Endothelial cell of umbilical vein (primary cell): ENCODE measurements around the gene ZBTB22. TPM values are rescaled to one million over a fixed set of nuclear protein-coding genes. Genes with fewer than 3 reads are reported as not detected.

Experiments used
- BruUV-seq: library from RNA; stranded (reverse); fragments of 400-500 nt; replicated peaks from 2 replicates; lab custom pipeline; 2021; lab: Mats Ljungman, UMichigan
- CTCF ChIA-PET: fragments of 300-600, 350-600 bp; sonication (Branson Sonifier 250); formaldehyde crosslinking; loops from one replicate; lab custom pipeline; 2021; ENCODE audit warnings: antibody characterized with exemption, inconsistent platforms; lab: Charles Lee
- POLR2A ChIA-PET: fragments of 300-600, 350-600 bp; sonication (Branson Sonifier 250); formaldehyde crosslinking; loops from one replicate; lab custom pipeline; 2021; ENCODE audit warnings: antibody characterized with exemption, inconsistent platforms; lab: Charles Lee
- DNase-seq: peaks from one replicate; pipeline ENCODE4 v3.0.0-alpha.2; 2011; ENCODE audit warnings: low read depth, low spot score
- FAIRE-seq: peaks from 2 replicates; lab custom pipeline; 2011; peaks lifted over from hg19 to GRCh38; lab: Jason Lieb, UNC
- H2AFZ ChIP-seq: 2 replicates; pipeline ENCODE4 v1.6.0; 2012; ENCODE audit warnings: low read depth, low read length, control low read depth, inconsistent platforms
- H3K27ac ChIP-seq: 2 replicates; pipeline ENCODE4 v1.5.1; 2011; ENCODE audit warnings: low read depth, mild to moderate bottlenecking, control low read depth, low read length, moderate library complexity; ENCODE audit not compliant: insufficient read depth
- H3K27me3 ChIP-seq, 2 experiments: 2 replicates each; pipeline versions ENCODE4 v1.6.0 to v1.6.1; 2011; ENCODE audit warnings: low read length in 2 of 2, mixed read lengths in 1 of 2; ENCODE audit not compliant: control insufficient read depth in 2 of 2, insufficient read depth in 2 of 2
- H3K36me3 ChIP-seq, 2 experiments: 2 replicates in 1 of 2; 3 replicates in 1 of 2; pipeline ENCODE4 v1.5.1; 2011; ENCODE audit warnings: low read length in 2 of 2, mild to moderate bottlenecking in 1 of 2, moderate library complexity in 1 of 2; ENCODE audit not compliant: control insufficient read depth in 2 of 2, insufficient read depth in 2 of 2; ENCODE audit errors: extremely low read depth in 1 of 2
- H3K4me1 ChIP-seq: 3 replicates; pipeline ENCODE4 v1.5.1; 2011; ENCODE audit warnings: mild to moderate bottlenecking, low read length; ENCODE audit not compliant: control insufficient read depth, insufficient read depth; ENCODE audit errors: extremely low read depth
- H3K4me2 ChIP-seq: 2 replicates; pipeline ENCODE4 v1.6.1; 2011; ENCODE audit warnings: low read length, control low read depth, mixed read lengths; ENCODE audit not compliant: insufficient read depth
- H3K4me3 ChIP-seq, 3 experiments: fragments of 200-600 bp in 1 of 3; sonication (generic), shearing (Covaris generic) in 1 of 3; replicated peaks in 1 of 3; 2 replicates each; pipeline ENCODE4 v1.5.1; 2011 to 2016; ENCODE audit warnings: control low read depth in 3 of 3, low read length in 3 of 3, mild to moderate bottlenecking in 2 of 3, inconsistent platforms in 1 of 3, low read depth in 1 of 3, moderate library complexity in 1 of 3; ENCODE audit not compliant: insufficient read depth in 1 of 3
- H3K79me2 ChIP-seq: 2 replicates; pipeline ENCODE4 v1.6.0; 2012; ENCODE audit warnings: low read length, inconsistent platforms; ENCODE audit not compliant: control insufficient read depth, insufficient read depth
- H3K9ac ChIP-seq: replicated peaks from 2 replicates; pipeline ENCODE3; 2011; ENCODE audit warnings: low read length, control low read depth; ENCODE audit not compliant: insufficient read depth; ENCODE audit errors: extremely low read depth
- H3K9me1 ChIP-seq: replicated peaks from 3 replicates; pipeline ENCODE4 v1.6.0; 2011; ENCODE audit warnings: mild to moderate bottlenecking, low read length; ENCODE audit not compliant: control insufficient read depth, insufficient read depth; ENCODE audit errors: extremely low read depth
- H3K9me3 ChIP-seq: replicated peaks from 2 replicates; pipeline ENCODE4 v1.5.1; 2012; ENCODE audit warnings: low read length, inconsistent platforms; ENCODE audit not compliant: control insufficient read depth, insufficient read depth
- H4K20me1 ChIP-seq: replicated peaks from 2 replicates; pipeline ENCODE3; 2011; ENCODE audit warnings: mild to moderate bottlenecking, low read length; ENCODE audit not compliant: control insufficient read depth, insufficient read depth; ENCODE audit errors: extremely low read depth
- CTCF ChIP-seq, 2 donors: IDR thresholded peaks; 1 replicate in 1 of 2; 2 replicates in 1 of 2; pipeline ENCODE4 v1.5.1; 2011; ENCODE audit warnings: low read length in 2 of 2, mild to moderate bottlenecking in 2 of 2, moderate library complexity in 2 of 2, control low read depth in 1 of 2, inconsistent platforms in 1 of 2, low read depth in 1 of 2; ENCODE audit not compliant: insufficient read depth in 1 of 2; ENCODE audit errors: extremely low read depth in 1 of 2
- EZH2 ChIP-seq: IDR thresholded peaks from 2 replicates; pipeline ENCODE4 v1.6.1; 2012; ENCODE audit warnings: borderline replicate concordance, low read depth, mild to moderate bottlenecking, moderate library complexity, low read length, inconsistent platforms; ENCODE audit not compliant: severe bottlenecking
- FOS ChIP-seq: IDR thresholded peaks from 2 replicates; pipeline ENCODE4 v1.6.1; 2011; ENCODE audit warnings: mild to moderate bottlenecking, low read length, moderate library complexity, borderline replicate concordance; ENCODE audit not compliant: insufficient read depth
- GATA2 ChIP-seq: IDR thresholded peaks from 2 replicates; pipeline ENCODE4 v1.7.0; 2011; ENCODE audit warnings: low read depth, mild to moderate bottlenecking, moderate library complexity, mixed read lengths, low read length; ENCODE audit not compliant: insufficient read length, insufficient read depth
- MAX ChIP-seq: IDR thresholded peaks from 2 replicates; pipeline ENCODE4 v1.6.1; 2011; ENCODE audit not compliant: insufficient read depth, insufficient read length
- MYC ChIP-seq: IDR thresholded peaks from one replicate; pipeline ENCODE4 v1.6.1; 2011; ENCODE audit warnings: mild to moderate bottlenecking, low read depth, low read length
- POLR2A ChIP-seq: IDR thresholded peaks from 2 replicates; pipeline ENCODE4 v1.6.1; 2012; ENCODE audit warnings: low read depth, mild to moderate bottlenecking, control low read depth, low read length
- POLR2AphosphoS5 ChIP-seq: IDR thresholded peaks from 2 replicates; pipeline ENCODE4 v1.6.1; 2012; ENCODE audit warnings: low read depth, mild to moderate bottlenecking, control low read depth, low read length, moderate library complexity; ENCODE audit not compliant: insufficient read depth
- dilution Hi-C: fragments of 300-500 bp; cut with MboI; formaldehyde crosslinking; loops from one replicate; pipeline ENCODE4 v1.15.0; 2019; ENCODE audit warnings: low sequenced_read_pairs; ENCODE audit not compliant: extremely low pct_ligation_motif_present
- intact Hi-C: fragments of 100-400 bp; cut with micrococcal nuclease; formaldehyde crosslinking; loops from one replicate; pipeline ENCODE4 v1.10.0; 2022
- polyA plus RNA-seq, 4 experiments: library from polyadenylated mRNA; depleted of rRNA in 3 of 4; stranded (reverse) in 3 of 4; unstranded in 1 of 4; fragments of >200 nt; gene quantifications; 2 replicates each; pipeline versions ENCODE4 v1.2.1 to v1.2.3, GENCODE V29; 2011 to 2012; ENCODE audit warnings: missing spikeins in 1 of 4
- total RNA-seq: library from RNA; stranded (reverse); gene quantifications from 2 replicates; pipeline ENCODE4 v1.2.3, GENCODE V29; 2021

ZBTB22 gene
- total and polyA plus RNA-seq, 2 donors (not counting 3 experiments of a cell fraction or from before 2014, with no cell fraction given): 12.6 to 15.4 TPM

GRCh38 chr6:33315793-33316602, 1.5 kb downstream of the ZBTB22 start:
- no peak overlapping the region for H2AFZ ChIP-seq
- H3K9me3 ChIP-seq: no peaks in the 10 kb centered on the region
- TF ChIP-seq POLR2AphosphoS5 (no peak), EZH2 (no peak), MAX (no peak), GATA2 (no peak), CTCF (IDR thresholded peaks at IDR 0.05; ENCODE audit: extremely low read depth in 1 of 2, insufficient read depth in 1 of 2, low read depth in 1 of 2, low read length in 2 of 2) (no peak), POLR2A (no peak), MYC (no peak), FOS (no peak)
- DNase-seq: no peak
- H3K36me3 ChIP-seq: peaks cover 5 to 22% of the 10 kb centered on the region in 2 experiments
- H3K4me1 ChIP-seq: peaks cover 45% of the 10 kb centered on the region
- H3K9me1 ChIP-seq: no peaks in the 10 kb centered on the region
- H3K9ac ChIP-seq: no peak overlapping the region
- no peak overlapping the region for H3K4me3 ChIP-seq
- no peaks in the 10 kb centered on the region for H4K20me1 ChIP-seq
- FAIRE-seq: no peak
- ChIA-PET CTCF (no interaction called here), POLR2A (no interaction called here)
- peaks cover 35% of the 10 kb centered on the region for H3K79me2 ChIP-seq
- no peak overlapping the region for H3K4me2 ChIP-seq
- BruUV-seq: no TSS peak
- dilution Hi-C loops: no loop called here
- intact Hi-C loops: loop anchor here (10.0 kb wide), 1 partner anchor 259 kb away; no protein-coding TSS in a partner anchor
- H3K27me3 ChIP-seq: no peaks in the 10 kb centered on the region
- no peak overlapping the region for H3K27ac ChIP-seq
